H1 (cell line): ENCODE data around the gene RD3L. TPM values are rescaled to one million over a fixed set of nuclear protein-coding genes. Genes with fewer than 3 reads are reported as not detected.

Source experiments
- CTCF ChIA-PET: fragments of 300-600 bp; sonication (Branson Sonifier 250); formaldehyde crosslinking; loops from one replicate; lab custom pipeline; 2021; ENCODE audit not compliant: partially characterized antibody; lab: Charles Lee
- POLR2A ChIA-PET: fragments of 300-600 bp; sonication (Branson Sonifier 250); formaldehyde crosslinking; loops from one replicate; lab custom pipeline; 2021; ENCODE audit warnings: inconsistent platforms; ENCODE audit not compliant: partially characterized antibody; lab: Charles Lee
- DNase-seq, 2 experiments: peaks; one replicate each; pipeline versions ENCODE4 v3.0.0 to v3.0.0-alpha.2; 2010 to 2022; ENCODE audit warnings: low spot score in 2 of 2, low read depth in 1 of 2, mixed read lengths in 1 of 2
- FAIRE-seq: peaks from 2 replicates; lab custom pipeline; 2011; peaks lifted over from hg19 to GRCh38; lab: Jason Lieb, UNC
- H2AFZ ChIP-seq: 2 replicates; pipeline ENCODE4 v1.8.1; 2012; ENCODE audit warnings: low read length, inconsistent platforms
- H2AK5ac ChIP-seq: 2 replicates; pipeline ENCODE4 v1.6.1; 2013; ENCODE audit warnings: low read depth, low read length
- H2BK120ac ChIP-seq: replicated peaks from 2 replicates; pipeline ENCODE3; 2013; ENCODE audit warnings: low read depth, low read length, inconsistent platforms
- H2BK12ac ChIP-seq: 2 replicates; pipeline ENCODE4 v1.6.1; 2013; ENCODE audit warnings: low read depth, low read length
- H2BK15ac ChIP-seq: 2 replicates; pipeline ENCODE4 v1.6.1; 2013; ENCODE audit warnings: low read length
- H2BK20ac ChIP-seq: 2 replicates; pipeline ENCODE4 v1.6.1; 2013; ENCODE audit warnings: low read length
- H2BK5ac ChIP-seq: 2 replicates; pipeline ENCODE4 v1.6.1; 2013; ENCODE audit warnings: low read depth, low read length
- H3K14ac ChIP-seq: 2 replicates; pipeline ENCODE4 v1.6.1; 2013; ENCODE audit warnings: inconsistent platforms; ENCODE audit not compliant: insufficient read length
- H3K18ac ChIP-seq: 2 replicates; pipeline ENCODE4 v1.6.1; 2013; ENCODE audit warnings: low read length; ENCODE audit errors: extremely low read depth
- H3K23ac ChIP-seq: 2 replicates; pipeline ENCODE4 v1.6.1; 2013; ENCODE audit warnings: inconsistent platforms; ENCODE audit not compliant: insufficient read length
- H3K23me2 ChIP-seq: 2 replicates; pipeline ENCODE4 v1.6.1; 2013; ENCODE audit warnings: low read depth, low read length
- H3K27ac ChIP-seq: 2 replicates; pipeline ENCODE4 v1.6.1; 2011; ENCODE audit warnings: low read depth, low read length, inconsistent platforms
- H3K27me3 ChIP-seq, 4 experiments: replicated peaks in 1 of 4; 1 replicate in 1 of 4; 2 replicates in 3 of 4; pipeline versions ENCODE4 v1.6.1 to v1.8.1; 2011 to 2013; ENCODE audit warnings: low read length in 3 of 4, mild to moderate bottlenecking in 3 of 4, inconsistent platforms in 2 of 4, mixed read lengths in 2 of 4, moderate library complexity in 1 of 4; ENCODE audit not compliant: control insufficient read depth in 3 of 4, insufficient read depth in 3 of 4; ENCODE audit errors: extremely low read depth in 1 of 4
- H3K36me3 ChIP-seq, 4 experiments: 2 replicates each; pipeline versions ENCODE4 v1.6.1 to v1.8.1; 2011 to 2013; ENCODE audit warnings: mild to moderate bottlenecking in 4 of 4, low read length in 3 of 4, moderate library complexity in 2 of 4, control low read depth in 1 of 4, inconsistent platforms in 1 of 4; ENCODE audit not compliant: insufficient read depth in 4 of 4, control insufficient read depth in 2 of 4
- H3K4ac ChIP-seq: replicated peaks from 2 replicates; pipeline ENCODE3; 2013; ENCODE audit warnings: low read length, low read depth, mixed read lengths, inconsistent platforms; ENCODE audit not compliant: insufficient read length
- H3K4me1 ChIP-seq, 4 experiments: replicated peaks in 1 of 4; 1 replicate in 1 of 4; 2 replicates in 3 of 4; pipeline versions ENCODE4 v1.6.1 to v1.8.1; 2011 to 2013; ENCODE audit warnings: low read length in 3 of 4, inconsistent platforms in 2 of 4, mixed read lengths in 1 of 4; ENCODE audit not compliant: insufficient read depth in 4 of 4, control insufficient read depth in 3 of 4
- H3K4me2 ChIP-seq, 2 experiments: 2 replicates each; pipeline versions ENCODE4 v1.6.1 to v1.8.1; 2011 to 2013; ENCODE audit warnings: low read depth in 2 of 2, low read length in 2 of 2, control low read depth in 1 of 2, inconsistent platforms in 1 of 2, mild to moderate bottlenecking in 1 of 2; ENCODE audit not compliant: insufficient read depth in 1 of 2
- H3K4me3 ChIP-seq, 4 experiments: fragments of 200-600, 300-600 bp in 1 of 4; sonication (generic), shearing (Covaris generic), sonication (Bioruptor Twin) in 1 of 4; 2 replicates each; pipeline versions ENCODE4 v1.5.1 to v1.8.1; 2011 to 2016; ENCODE audit warnings: low read length in 4 of 4, low read depth in 3 of 4, control low read depth in 2 of 4, inconsistent platforms in 2 of 4, mild to moderate bottlenecking in 2 of 4, mixed read lengths in 1 of 4, moderate library complexity in 1 of 4; ENCODE audit not compliant: insufficient read depth in 2 of 4; ENCODE audit errors: extremely low read depth in 1 of 4
- H3K56ac ChIP-seq: replicated peaks from 2 replicates; pipeline ENCODE3; 2013; ENCODE audit warnings: low read depth, mild to moderate bottlenecking, mixed read lengths, low read length, inconsistent platforms; ENCODE audit not compliant: insufficient read length
- H3K79me1 ChIP-seq: 2 replicates; pipeline ENCODE4 v1.6.1; 2013; ENCODE audit warnings: low read depth, low read length, control low read depth
- H3K79me2 ChIP-seq, 2 experiments: 2 replicates each; pipeline versions ENCODE4 v1.6.1 to v1.8.1; 2012 to 2013; ENCODE audit warnings: low read length in 2 of 2, mild to moderate bottlenecking in 2 of 2, inconsistent platforms in 1 of 2; ENCODE audit not compliant: insufficient read depth in 2 of 2, control insufficient read depth in 1 of 2
- H3K9ac ChIP-seq, 4 experiments: replicated peaks in 1 of 4; 1 replicate in 1 of 4; 2 replicates in 3 of 4; pipeline versions ENCODE4 v1.6.1 to v1.8.1; 2011 to 2013; ENCODE audit warnings: low read depth in 3 of 4, low read length in 3 of 4, control low read depth in 2 of 4, mild to moderate bottlenecking in 2 of 4, moderate library complexity in 2 of 4, inconsistent platforms in 1 of 4; ENCODE audit errors: extremely low read depth in 1 of 4
- H3K9me3 ChIP-seq, 2 experiments: 2 replicates each; pipeline versions ENCODE4 v1.6.1 to v1.8.1; 2012 to 2013; ENCODE audit warnings: mild to moderate bottlenecking in 2 of 2, moderate library complexity in 2 of 2, control low read depth in 1 of 2, inconsistent platforms in 1 of 2, low read depth in 1 of 2, low read length in 1 of 2, mixed read lengths in 1 of 2; ENCODE audit not compliant: insufficient read depth in 2 of 2
- H4K20me1 ChIP-seq, 2 experiments: replicated peaks in 1 of 2; 2 replicates each; pipeline versions ENCODE3 to v1.8.1; 2011 to 2013; ENCODE audit warnings: inconsistent platforms in 2 of 2, low read length in 2 of 2, mild to moderate bottlenecking in 1 of 2; ENCODE audit not compliant: insufficient read depth in 2 of 2, control insufficient read depth in 1 of 2
- H4K5ac ChIP-seq: 2 replicates; pipeline ENCODE4 v1.6.1; 2013; ENCODE audit warnings: low read length, low read depth, mixed read lengths, inconsistent platforms; ENCODE audit not compliant: insufficient read length
- H4K8ac ChIP-seq: 2 replicates; pipeline ENCODE4 v1.8.0; 2013; ENCODE audit warnings: mild to moderate bottlenecking, moderate library complexity, low read length, inconsistent platforms; ENCODE audit not compliant: insufficient read depth; ENCODE audit errors: extremely low read depth
- H4K91ac ChIP-seq: replicated peaks from 2 replicates; pipeline ENCODE3; 2013; ENCODE audit warnings: low read length, mixed read lengths, inconsistent platforms; ENCODE audit not compliant: insufficient read length
- EZH2 ChIP-seq: fragments of 200-600 bp; sonication (generic); IDR thresholded peaks from 2 replicates; pipeline ENCODE4 v1.7.1; 2012; ENCODE audit warnings: low read depth, mild to moderate bottlenecking, moderate library complexity, low read length, inconsistent platforms; ENCODE audit not compliant: severe bottlenecking
- GTF2F1 ChIP-seq: IDR thresholded peaks from 2 replicates; pipeline ENCODE4 v1.6.1; 2012; ENCODE audit warnings: low read depth, low read length, improper control_type of control experiment, borderline replicate concordance
- JUND ChIP-seq: IDR thresholded peaks from 2 replicates; pipeline ENCODE4 v1.6.1; 2011; ENCODE audit warnings: mild to moderate bottlenecking, improper control_type of control experiment, low read length
- KDM4A ChIP-seq: IDR thresholded peaks from one replicate; pipeline ENCODE4 v1.7.1; 2012; ENCODE audit warnings: low read depth, mild to moderate bottlenecking, moderate library complexity, low read length, inconsistent platforms; ENCODE audit not compliant: severe bottlenecking
- NRF1 ChIP-seq: IDR thresholded peaks from 2 replicates; pipeline ENCODE4 v1.6.1; 2011; ENCODE audit warnings: mild to moderate bottlenecking, low read depth, low read length, improper control_type of control experiment
- RFX5 ChIP-seq: IDR thresholded peaks from 2 replicates; pipeline ENCODE4 v1.6.1; 2011; ENCODE audit warnings: low read depth, low read length, improper control_type of control experiment, borderline replicate concordance
- SIN3A ChIP-seq, 2 experiments: IDR thresholded peaks in 1 of 2; conservative IDR thresholded peaks in 1 of 2; 2 replicates each; pipeline ENCODE4 v1.6.1; 2011 to 2012; ENCODE audit warnings: low read length in 2 of 2, improper control_type of control experiment in 1 of 2, low read depth in 1 of 2, mild to moderate bottlenecking in 1 of 2
- SIRT6 ChIP-seq: IDR thresholded peaks from one replicate; pipeline ENCODE4 v1.7.1; 2012; ENCODE audit warnings: low read length, inconsistent platforms
- SIX5 ChIP-seq: IDR thresholded peaks from 2 replicates; pipeline ENCODE4 v1.6.1; 2011; ENCODE audit warnings: mild to moderate bottlenecking, low read depth, low read length
- SP4 ChIP-seq: IDR thresholded peaks from 2 replicates; pipeline ENCODE4 v1.6.1; 2012; ENCODE audit warnings: low read length, inconsistent platforms
- SRF ChIP-seq: IDR thresholded peaks from 2 replicates; pipeline ENCODE4 v1.6.1; 2011; ENCODE audit warnings: mild to moderate bottlenecking, low read depth, low read length, moderate library complexity
- USF2 ChIP-seq: IDR thresholded peaks from 2 replicates; pipeline ENCODE4 v1.6.1; 2011; ENCODE audit warnings: low read length, improper control_type of control experiment
- YY1 ChIP-seq: IDR thresholded peaks from 2 replicates; pipeline ENCODE4 v1.6.1; 2011; ENCODE audit warnings: low read depth, mild to moderate bottlenecking, low read length
- ZNF274 ChIP-seq: IDR thresholded peaks from 2 replicates; pipeline ENCODE4 v1.7.0; 2012; ENCODE audit warnings: low read length, borderline replicate concordance; ENCODE audit errors: extremely low read depth
- WGBS, 2 experiments: shearing (Covaris generic) in 1 of 2; methylation state at CpG; one replicate each; pipeline versions ENCODE4 v1.1.6 to v1.1.7; 2013 to 2015; ENCODE audit warnings: low lambda C conversion rate in 2 of 2, mixed read lengths in 2 of 2, inconsistent platforms in 1 of 2, low coverage in 1 of 2, missing lambda C conversion rate in 1 of 2; ENCODE audit not compliant: insufficient replicate concordance in 2 of 2, insufficient coverage in 1 of 2, insufficient read length in 1 of 2; ENCODE audit errors: extremely low coverage in 1 of 2, missing lambda C conversion rate in 1 of 2; 5-methylcytosine and 5-hydroxymethylcytosine counted together
- polyA plus RNA-seq, 7 experiments: library from polyadenylated mRNA; depleted of rRNA in 3 of 7; stranded (reverse) in 5 of 7; unstranded in 2 of 7; fragments of >200 nt in 5 of 7; fragments of 200-250 nt in 2 of 7; gene quantifications; 1 replicate in 5 of 7; 2 replicates in 1 of 7; 4 replicates in 1 of 7; pipeline versions ENCODE4 v1.2.1 to v1.2.3, GENCODE V29; 2011 to 2013; ENCODE audit warnings: missing spikeins in 2 of 7, mixed read lengths in 2 of 7
- total RNA-seq: library from RNA; stranded (reverse); fragmentation: NEBNext Ultra II Directional; extraction: Animal tissue kit (Norgen Biotek cat#: 25700); gene quantifications from 2 replicates; pipeline ENCODE4 v1.2.1, GENCODE V29; 2021

Gene RD3L
- total and polyA plus RNA-seq, 2 of the 8 experiments (the other 6 are each of a cell fraction or from before 2014, with no cell fraction given), result not detected

- no peak overlapping the region for H3K14ac ChIP-seq
- H3K79me1 ChIP-seq, result no peaks in the 10 kb centered on the region
- H2BK20ac ChIP-seq, result no peak overlapping the region
- H3K27me3 ChIP-seq, result 0 out of 7 replicates have a peak, but pooled peaks cover 0 to 1% (median 0%) of the 10 kb centered on the region in 4 experiments
- no peak overlapping the region for H2BK12ac ChIP-seq
- ChIA-PET POLR2A (no interaction called here), CTCF (interaction anchor here (0.6 to 1.1 kb wide), 3 partner anchors 39 to 805 kb away, joined by 3 to 8 read pairs (median 4); no protein-coding TSS in a partner anchor)
- no peak overlapping the region for H3K27ac ChIP-seq
- no peak overlapping the region for H2AK5ac ChIP-seq
- 78% methylated on average over 2 of the region's 2 CpGs; no CpG with 5 or more reads in 1 of the 2 experiments for WGBS, 2 experiments
- no peaks in the 10 kb centered on the region for H3K79me2 ChIP-seq
- H3K18ac ChIP-seq, result no peak overlapping the region
- H4K91ac ChIP-seq, result no peak overlapping the region
- H3K23ac ChIP-seq, result no peak overlapping the region
- H2BK120ac ChIP-seq, result no peak overlapping the region
- H2BK15ac ChIP-seq, result no peak overlapping the region
- DNase-seq (no peak), FAIRE-seq (no peak)
- no peak overlapping the region for H3K4me2 ChIP-seq
- H3K4me1 ChIP-seq, result no peaks in the 10 kb centered on the region
- no peak for TF ChIP-seq SP4
- TF ChIP-seq KDM4A, result no peak
- TF ChIP-seq JUND, result no peak
- no peak for TF ChIP-seq YY1
- TF ChIP-seq EZH2, result no peak
- no peak for TF ChIP-seq SIRT6
- TF ChIP-seq GTF2F1, result no peak
- no peak for TF ChIP-seq SIN3A (conservative IDR thresholded peaks at IDR 0.05 in 1 of 2, IDR thresholded peaks at IDR 0.05 in 1 of 2; ENCODE audit: low read depth in 1 of 2, low read length in 2 of 2)
- no peak for TF ChIP-seq SRF
- TF ChIP-seq RFX5, result no peak
- TF ChIP-seq USF2, result no peak
- no peak for TF ChIP-seq ZNF274
- no peak for TF ChIP-seq NRF1
- TF ChIP-seq SIX5, result no peak
- H2AFZ ChIP-seq, result no peak overlapping the region
- peaks cover 2 to 3% of the 10 kb centered on the region in 2 experiments; a peak in 2 of 4 replicates for H3K9me3 ChIP-seq
- no peak overlapping the region for H3K9ac ChIP-seq
- no peaks in the 10 kb centered on the region for H3K36me3 ChIP-seq
- H3K56ac ChIP-seq, result no peak overlapping the region
- no peak overlapping the region for H2BK5ac ChIP-seq
- H4K5ac ChIP-seq, result no peak overlapping the region
- H3K4ac ChIP-seq, result no peak overlapping the region
- H4K20me1 ChIP-seq, result no peaks in the 10 kb centered on the region
- H4K8ac ChIP-seq, result no peak overlapping the region
- H3K4me3 ChIP-seq, result no peak overlapping the region
- H3K23me2 ChIP-seq, result no peaks in the 10 kb centered on the region
Observed at GRCh38 chr14:103948442-103948841, 6.1 kb upstream of the RD3L start.
